SU-DHL-6 (cell line): ENCODE results near the gene SLC44A5.

ENCODE experiments used
- H2AFZ ChIP-seq: fragments of 200-600 bp; sonication (generic); 2 replicates; pipeline ENCODE4 v1.6.1; 2014; ENCODE audit warnings: low read depth, mild to moderate bottlenecking, moderate library complexity, mixed read lengths, antibody characterized with exemption, low read length; ENCODE audit not compliant: severe bottlenecking
- H3F3A ChIP-seq: fragments of 200-600 bp; shearing (Covaris generic); 2 replicates; pipeline ENCODE4 v1.6.0; 2016; ENCODE audit warnings: antibody characterized with exemption, mild to moderate bottlenecking; ENCODE audit not compliant: insufficient read depth
- H3K27ac ChIP-seq: fragments of 200-600 bp; sonication (generic); 2 replicates; pipeline ENCODE4 v1.5.1; 2016; ENCODE audit warnings: low read depth, mild to moderate bottlenecking, low read length, moderate library complexity, mixed read lengths
- H3K27me3 ChIP-seq: fragments of 200-600 bp; sonication (generic), shearing (Covaris generic); 2 replicates; pipeline ENCODE4 v1.6.0; 2014; ENCODE audit warnings: mild to moderate bottlenecking, low read length
- H3K36me3 ChIP-seq: fragments of 200-600 bp; sonication (generic); 2 replicates; pipeline ENCODE4 v1.6.1; 2014; ENCODE audit warnings: mild to moderate bottlenecking, low read length, mixed read lengths
- H3K4me2 ChIP-seq: fragments of 300-600, 200-600 bp; shearing (Covaris generic), sonication (generic); 2 replicates; pipeline ENCODE4 v1.6.0; 2014; ENCODE audit warnings: low read length, low read depth, mild to moderate bottlenecking; ENCODE audit not compliant: poor library complexity, severe bottlenecking
- H3K4me3 ChIP-seq: fragments of 200-600 bp; sonication (generic); 2 replicates; pipeline ENCODE4 v1.5.1; 2014; ENCODE audit warnings: antibody characterized with exemption, low read length, mild to moderate bottlenecking, mixed read lengths; ENCODE audit not compliant: insufficient read depth, poor library complexity, severe bottlenecking
- H3K79me2 ChIP-seq: fragments of 200-600 bp; sonication (generic); 2 replicates; pipeline ENCODE4 v1.6.1; 2014; ENCODE audit warnings: mild to moderate bottlenecking, low read length, moderate library complexity; ENCODE audit not compliant: insufficient read depth
- H3K9ac ChIP-seq: fragments of 200-600 bp; sonication (generic); 2 replicates; pipeline ENCODE4 v1.7.0; 2014; ENCODE audit warnings: mild to moderate bottlenecking, low read length
- H3K9me2 ChIP-seq: fragments of 200-600 bp; sonication (generic); replicated peaks from 2 replicates; pipeline ENCODE4 v1.6.1; 2014; ENCODE audit warnings: low read length; ENCODE audit not compliant: insufficient read depth
- H3K9me3 ChIP-seq: fragments of 200-600 bp; sonication (generic); 2 replicates; pipeline ENCODE4 v1.6.1; 2014; ENCODE audit warnings: low read length, mixed read lengths; ENCODE audit not compliant: insufficient read depth
- H4K20me1 ChIP-seq: fragments of 200-600 bp; sonication (generic); 2 replicates; pipeline ENCODE4 v1.6.1; 2014; ENCODE audit warnings: low read depth, mild to moderate bottlenecking, antibody characterized with exemption, low read length, moderate library complexity, mixed read lengths
- CTCF ChIP-seq: fragments of 200-600 bp; sonication (generic); IDR thresholded peaks from one replicate; pipeline ENCODE4 v1.5.1; 2017; ENCODE audit warnings: antibody characterized with exemption, mild to moderate bottlenecking, low read length, moderate library complexity; ENCODE audit not compliant: insufficient read depth, poor library complexity, severe bottlenecking
- EZH2phosphoT487 ChIP-seq: fragments of 200-600 bp; sonication (generic), shearing (Covaris generic); conservative IDR thresholded peaks from 2 replicates; pipeline ENCODE4 v1.6.1; 2018; ENCODE audit warnings: mild to moderate bottlenecking, antibody characterized with exemption, low read length, moderate library complexity, mixed read lengths

Gene SLC44A5

GRCh38 chr1:75353051-75353450, 257.9 kb downstream of the SLC44A5 start:
- no peaks in the 10 kb centered on the region for H3K79me2 ChIP-seq
- no peak overlapping the region for H2AFZ ChIP-seq
- H3F3A ChIP-seq = no peaks in the 10 kb centered on the region
- no peaks in the 10 kb centered on the region; the same call in 1 of the 2 replicates for H3K9me2 ChIP-seq
- no peak overlapping the region for H3K9ac ChIP-seq
- no peak for TF ChIP-seq CTCF
- no peak for TF ChIP-seq EZH2phosphoT487
- no peaks in the 10 kb centered on the region for H3K36me3 ChIP-seq
- H3K27me3 ChIP-seq = no peaks in the 10 kb centered on the region
- no peak overlapping the region for H3K4me2 ChIP-seq
- no peak overlapping the region for H3K27ac ChIP-seq
- H3K4me3 ChIP-seq = no peak overlapping the region
- no peaks in the 10 kb centered on the region for H4K20me1 ChIP-seq
- no peaks in the 10 kb centered on the region for H3K9me3 ChIP-seq

- Histone ChIP-seq H3K9me2 (no peaks in the 10 kb centered on the region; the same call in 1 of the 2 replicates), H3K36me3 (no peaks in the 10 kb centered on the region), H3K4me2 (no peak overlapping the region), H3K27me3 (no peaks in the 10 kb centered on the region), H4K20me1 (no peaks in the 10 kb centered on the region), H3K9ac (no peak overlapping the region), H3K4me3 (no peak overlapping the region), H3F3A (no peaks in the 10 kb centered on the region), H2AFZ (no peak overlapping the region), H3K27ac (no peak overlapping the region), H3K79me2 (no peaks in the 10 kb centered on the region), H3K9me3 (no peaks in the 10 kb centered on the region)
- TF ChIP-seq CTCF (no peak), EZH2phosphoT487 (no peak)
These were observed 265.2 kb downstream of the SLC44A5 start for GRCh38 chr1:75345538-75346292.

GRCh38 chr1:75342786-75343185, 268.1 kb downstream of the SLC44A5 start:
- H3K79me2 ChIP-seq = no peaks in the 10 kb centered on the region
- H3K27me3 ChIP-seq = no peaks in the 10 kb centered on the region
- no peaks in the 10 kb centered on the region for H4K20me1 ChIP-seq
- TF ChIP-seq EZH2phosphoT487 (no peak), CTCF (no peak)
- H3K36me3 ChIP-seq = no peaks in the 10 kb centered on the region
- H3K4me2 ChIP-seq = no peak overlapping the region
- no peaks in the 10 kb centered on the region for H3F3A ChIP-seq
- no peaks in the 10 kb centered on the region for H3K9me2 ChIP-seq
- no peak overlapping the region for H3K9ac ChIP-seq
- no peak overlapping the region for H2AFZ ChIP-seq
- H3K27ac ChIP-seq = no peak overlapping the region
- H3K9me3 ChIP-seq = no peaks in the 10 kb centered on the region
- no peak overlapping the region for H3K4me3 ChIP-seq
